ENCODE data around the gene STAC3. TPM values are rescaled to one million over a fixed set of nuclear protein-coding genes. Genes with fewer than 3 reads are reported as not detected.

Gene STAC3
- total and polyA plus RNA-seq, 2 experiments from 2014 or later, result 0.48 to 3.0 TPM

GRCh38 chr12:57208631-57209282 lies 42.2 kb downstream of the STAC3 start:
- H4K20me1 ChIP-seq (replicated peaks; ENCODE audit: insufficient read depth), result 0 out of 2 replicates have a peak, but pooled peaks cover 3% of the 10 kb centered on the region

More at GRCh38 chr12:57208631-57209282, 42.2 kb downstream of the STAC3 start:
- no peak overlapping the region for H3K4me2 ChIP-seq
- H3K4me3 Mint-ChIP-seq, result no peak overlapping the region
- peaks cover 9% of the 10 kb centered on the region for H3K4me1 Mint-ChIP-seq
- DNase-seq (ENCODE audit: low spot score), result no peak
- H3K36me3 Mint-ChIP-seq (ENCODE audit: low read depth), result peaks cover 70% of the 10 kb centered on the region
- no peak overlapping the region for H3K27ac ChIP-seq (ENCODE audit: low read depth)
- ATAC-seq, result no peak
- H3K9me3 Mint-ChIP-seq, result no peaks in the 10 kb centered on the region; the same call in 2 of the 3 replicates
- H3K27ac Mint-ChIP-seq, result no peak overlapping the region
- 0 out of 2 replicates have a peak, but pooled peaks cover 5% of the 10 kb centered on the region for H3F3A ChIP-seq (replicated peaks; ENCODE audit: low read depth)
- H2AFZ ChIP-seq, result no peak overlapping the region
- peaks cover 4% of the 10 kb centered on the region for H3K27me3 ChIP-seq (ENCODE audit: insufficient read depth)
- no peak overlapping the region for H3K4me3 ChIP-seq
- peaks cover 7% of the 10 kb centered on the region; the same call in 1 of the 2 replicates for H3K36me3 ChIP-seq (ENCODE audit: insufficient read depth)
- peaks cover 23% of the 10 kb centered on the region for H3K27me3 Mint-ChIP-seq (ENCODE audit: insufficient read depth, low read depth, poor library complexity)
- no peaks in the 10 kb centered on the region for H3K79me2 ChIP-seq (replicated peaks; ENCODE audit: insufficient read depth)
- peaks cover 11% of the 10 kb centered on the region for H3K4me1 ChIP-seq (ENCODE audit: insufficient read depth)
- TF ChIP-seq NANOG (IDR thresholded peaks at IDR 0.05; ENCODE audit: borderline replicate concordance), result no peak
- TF ChIP-seq ZNF331 (CRISPR knock-in tag; IDR thresholded peaks at IDR 0.05; ENCODE audit: low read depth), result no peak
- no peak for TF ChIP-seq EZH2phosphoT487 (IDR thresholded peaks at IDR 0.05; ENCODE audit: unreplicated experiment)
- TF ChIP-seq ZNF462 (CRISPR knock-in tag; IDR thresholded peaks at IDR 0.05), result no peak
- TF ChIP-seq ETS1 (IDR thresholded peaks at IDR 0.05), result no peak
- no peak for TF ChIP-seq STAT1 (IDR thresholded peaks at IDR 0.05; ENCODE audit: unreplicated experiment)
- TF ChIP-seq CREB1 (CRISPR knock-in tag; IDR thresholded peaks at IDR 0.05; ENCODE audit: low read depth), result no peak
- TF ChIP-seq JUNB (IDR thresholded peaks at IDR 0.05; ENCODE audit: unreplicated experiment), result no peak
- TF ChIP-seq POLR2AphosphoS5 (IDR thresholded peaks at IDR 0.05; ENCODE audit: low read depth), result no peak
- no peak for TF ChIP-seq EZH2 (IDR thresholded peaks at IDR 0.05; ENCODE audit: low read depth, unreplicated experiment)
- TF ChIP-seq ZNF114 (CRISPR knock-in tag; IDR thresholded peaks at IDR 0.05), result no peak
- no peaks in the 10 kb centered on the region for H3K9me2 ChIP-seq (ENCODE audit: insufficient read depth)

Measured in GM23338 (cell line).